K562 (cell line): ENCODE data around the gene OR2V1.

Experiments used
- ARID4B ChIP-seq: sonication (generic); formaldehyde crosslinking; IDR thresholded peaks from 2 replicates; pipeline ENCODE4 v1.8.0; 2022; ENCODE audit warnings: mild to moderate bottlenecking, missing genetic modification reagents
- EGR1 ChIP-seq: fragments of 450-650 bp; conservative IDR thresholded peaks from 2 replicates; pipeline ENCODE4 v1.6.1; 2017; ENCODE audit warnings: mild to moderate bottlenecking
- HCFC1 ChIP-seq: IDR thresholded peaks from 2 replicates; pipeline ENCODE4 v1.6.1; 2012; ENCODE audit warnings: low read depth, low read length, improper control_type of control experiment
- KLF16 ChIP-seq: IDR thresholded peaks from 2 replicates; pipeline ENCODE4 v1.6.1; 2016; ENCODE audit warnings: antibody characterized with exemption
- RNF2 ChIP-seq: sonication (generic); IDR thresholded peaks from 2 replicates; pipeline ENCODE4 v1.6.1; 2016
- SAFB2 ChIP-seq: fragments of 200-400 bp; formaldehyde crosslinking; IDR thresholded peaks from 2 replicates; pipeline ENCODE4 v1.6.1; 2018; ENCODE audit warnings: borderline replicate concordance, low read length, low read depth, moderate library complexity; ENCODE audit not compliant: severe bottlenecking
- SMAD3 ChIP-seq: fragments of 450-650 bp; formaldehyde crosslinking; conservative IDR thresholded peaks from 2 replicates; pipeline ENCODE4 v1.4.0; 2020; ENCODE audit warnings: mild to moderate bottlenecking
- SREBF2 ChIP-seq: sonication (generic); formaldehyde crosslinking; IDR thresholded peaks from 2 replicates; pipeline ENCODE4 v1.4.0; 2020; ENCODE audit warnings: mild to moderate bottlenecking, missing genetic modification reagents
- TF ChIP-seq, protein P1 (sequence below), 2 experiments: fragments of 450-650 bp; formaldehyde crosslinking in 1 of 2; IDR thresholded peaks; 2 replicates each; pipeline versions ENCODE4 v1.4.0 to v1.6.1; 2014 to 2020; ENCODE audit warnings: mild to moderate bottlenecking in 2 of 2, borderline replicate concordance in 1 of 2, low read depth in 1 of 2
- TF ChIP-seq, protein P2 (sequence below): sonication (generic); formaldehyde crosslinking; IDR thresholded peaks from 2 replicates; pipeline ENCODE4 v1.9.0; 2022; ENCODE audit warnings: mild to moderate bottlenecking, missing genetic modification reagents

DNA sequence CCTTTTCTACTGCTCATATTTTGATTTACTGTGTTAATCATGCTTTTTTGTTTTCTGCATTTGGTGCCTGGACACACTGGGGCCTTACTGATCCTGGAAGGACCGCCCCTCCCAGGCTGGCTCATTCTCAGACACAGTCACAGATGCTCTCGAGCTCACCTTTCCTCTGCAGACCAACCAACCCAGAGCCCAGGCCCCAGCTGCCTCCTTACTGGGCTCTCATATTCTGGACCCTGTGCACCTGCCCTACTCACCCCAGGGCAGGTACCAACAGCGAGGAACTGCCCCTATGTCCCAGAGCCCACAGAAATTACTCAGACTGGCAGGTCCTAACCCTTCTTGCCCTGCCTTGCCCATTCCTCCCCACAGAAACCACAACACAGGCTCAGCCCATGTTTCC, 9.8 kb upstream of the OR2V1 start:
- no peak for TF ChIP-seq KLF16
- TF ChIP-seq RNF2 = no peak
- TF ChIP-seq ARID4B (CRISPR knock-in tag) = no peak
- TF ChIP-seq HCFC1 = no peak
- TF ChIP-seq SREBF2 (CRISPR knock-in tag) = no peak
- TF ChIP-seq, protein P1, sequence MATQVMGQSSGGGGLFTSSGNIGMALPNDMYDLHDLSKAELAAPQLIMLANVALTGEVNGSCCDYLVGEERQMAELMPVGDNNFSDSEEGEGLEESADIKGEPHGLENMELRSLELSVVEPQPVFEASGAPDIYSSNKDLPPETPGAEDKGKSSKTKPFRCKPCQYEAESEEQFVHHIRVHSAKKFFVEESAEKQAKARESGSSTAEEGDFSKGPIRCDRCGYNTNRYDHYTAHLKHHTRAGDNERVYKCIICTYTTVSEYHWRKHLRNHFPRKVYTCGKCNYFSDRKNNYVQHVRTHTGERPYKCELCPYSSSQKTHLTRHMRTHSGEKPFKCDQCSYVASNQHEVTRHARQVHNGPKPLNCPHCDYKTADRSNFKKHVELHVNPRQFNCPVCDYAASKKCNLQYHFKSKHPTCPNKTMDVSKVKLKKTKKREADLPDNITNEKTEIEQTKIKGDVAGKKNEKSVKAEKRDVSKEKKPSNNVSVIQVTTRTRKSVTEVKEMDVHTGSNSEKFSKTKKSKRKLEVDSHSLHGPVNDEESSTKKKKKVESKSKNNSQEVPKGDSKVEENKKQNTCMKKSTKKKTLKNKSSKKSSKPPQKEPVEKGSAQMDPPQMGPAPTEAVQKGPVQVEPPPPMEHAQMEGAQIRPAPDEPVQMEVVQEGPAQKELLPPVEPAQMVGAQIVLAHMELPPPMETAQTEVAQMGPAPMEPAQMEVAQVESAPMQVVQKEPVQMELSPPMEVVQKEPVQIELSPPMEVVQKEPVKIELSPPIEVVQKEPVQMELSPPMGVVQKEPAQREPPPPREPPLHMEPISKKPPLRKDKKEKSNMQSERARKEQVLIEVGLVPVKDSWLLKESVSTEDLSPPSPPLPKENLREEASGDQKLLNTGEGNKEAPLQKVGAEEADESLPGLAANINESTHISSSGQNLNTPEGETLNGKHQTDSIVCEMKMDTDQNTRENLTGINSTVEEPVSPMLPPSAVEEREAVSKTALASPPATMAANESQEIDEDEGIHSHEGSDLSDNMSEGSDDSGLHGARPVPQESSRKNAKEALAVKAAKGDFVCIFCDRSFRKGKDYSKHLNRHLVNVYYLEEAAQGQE (IDR thresholded peaks at IDR 0.05; ENCODE audit: borderline replicate concordance) = no peak
- TF ChIP-seq, protein P1 (CRISPR knock-in tag; IDR thresholded peaks at IDR 0.05; ENCODE audit: low read depth) = no peak
- TF ChIP-seq SAFB2 = no peak
- TF ChIP-seq SMAD3 (CRISPR knock-in tag) = no peak
- TF ChIP-seq, protein P2, sequence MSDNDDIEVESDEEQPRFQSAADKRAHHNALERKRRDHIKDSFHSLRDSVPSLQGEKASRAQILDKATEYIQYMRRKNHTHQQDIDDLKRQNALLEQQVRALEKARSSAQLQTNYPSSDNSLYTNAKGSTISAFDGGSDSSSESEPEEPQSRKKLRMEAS = no peak
- no peak for TF ChIP-seq EGR1
